ENCODE measurements around the gene SMC4.
"Not testable (repeated sequence)": the region's sequence is repeated elsewhere in the genome, so short reads cannot be mapped to it uniquely, and the experiment has no call there.

The SMC4 gene

DNA sequence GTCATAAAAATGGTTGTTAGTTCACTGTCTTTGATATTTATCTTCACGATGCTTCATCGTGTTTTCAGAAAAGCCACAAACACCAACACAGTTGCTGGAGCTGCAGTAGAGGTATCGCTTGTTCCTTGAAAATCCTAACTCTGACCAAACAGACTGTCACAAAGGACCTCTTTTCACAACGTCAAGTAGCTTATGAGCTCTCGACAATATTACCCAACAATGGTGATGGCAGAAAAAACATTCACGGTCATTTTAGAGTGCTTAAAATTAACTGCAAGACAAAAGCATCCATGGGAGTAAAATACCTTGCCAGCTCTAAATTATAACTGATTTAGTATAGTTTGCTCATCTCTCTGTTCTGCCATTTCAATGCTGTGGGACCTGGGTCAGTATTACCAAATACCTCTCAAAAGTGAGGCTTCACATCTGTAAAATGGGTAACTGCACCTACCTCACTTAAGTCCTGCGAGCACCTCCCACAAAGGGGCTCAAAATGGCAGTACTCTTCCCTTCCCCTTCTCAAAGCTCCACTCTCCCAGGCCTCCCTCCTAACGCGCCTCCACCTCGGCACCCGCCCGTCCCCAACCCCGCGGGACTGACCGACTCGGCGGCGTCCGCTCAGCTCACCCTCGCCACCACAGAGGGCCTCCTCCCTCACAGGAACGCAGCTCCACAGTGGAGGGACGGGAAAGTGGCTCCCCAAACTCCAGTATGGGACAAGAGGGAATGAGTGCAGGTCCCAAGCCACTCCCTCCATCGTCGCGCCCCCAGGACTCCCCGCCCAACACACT is 49.6 kb downstream of the SMC4 start:
- Histone ChIP-seq H3K4me1 (ENCODE audit: control extremely low read depth in 1 of 4, control insufficient read depth in 4 of 4, insufficient read depth in 4 of 4, low read length in 3 of 4) (peaks cover 4 to 28% (median 12%) of the 10 kb centered on the region in 4 experiments), H3K9me3 (ENCODE audit: control extremely low read depth in 1 of 5, control insufficient read depth in 4 of 5, insufficient read depth in 2 of 5, low read depth in 1 of 5, low read length in 4 of 5) (peaks cover 0 to 5% (median 0%) of the 10 kb centered on the region in 5 experiments), H3K27ac (ENCODE audit: insufficient read depth in 1 of 2, low read depth in 1 of 2, low read length in 2 of 2, poor library complexity in 1 of 2, severe bottlenecking in 2 of 2) (peak overlapping the region in 1 of 2 experiments; percentile 85), H3K4me3 (ENCODE audit: control insufficient read depth in 1 of 7, extremely low read depth in 1 of 7, insufficient read depth in 4 of 7, low read depth in 2 of 7, low read length in 6 of 7) (peak overlapping the region; percentile 74 to 99 (median 87)), H3K27me3 (replicated peaks in 2 of 5; ENCODE audit: control insufficient read depth in 4 of 5, insufficient read depth in 5 of 5, low read length in 4 of 5) (peaks cover 0 to 3% (median 0%) of the 10 kb centered on the region in 5 experiments), H3K36me3 (ENCODE audit: control insufficient read depth in 4 of 4, insufficient read depth in 4 of 4, low read length in 3 of 4) (peaks cover 2 to 11% (median 2%) of the 10 kb centered on the region in 4 experiments)
- POLR2A ChIA-PET, result interaction anchor here (1.4 kb wide), 1 partner anchor 10 kb away, joined by 3 read pairs; no protein-coding TSS in a partner anchor
- DNase-seq, result peak; percentile 14 to 78 (median 71)
- CTCF ChIA-PET, result interaction anchor here (1.0 to 2.1 kb wide), 6 partner anchors 9 to 564 kb away, joined by 3 to 6 read pairs (median 3); no protein-coding TSS in a partner anchor
- WGBS (ENCODE audit: insufficient coverage), result under 1% methylated on average over 17 of the region's 26 CpGs

DNA sequence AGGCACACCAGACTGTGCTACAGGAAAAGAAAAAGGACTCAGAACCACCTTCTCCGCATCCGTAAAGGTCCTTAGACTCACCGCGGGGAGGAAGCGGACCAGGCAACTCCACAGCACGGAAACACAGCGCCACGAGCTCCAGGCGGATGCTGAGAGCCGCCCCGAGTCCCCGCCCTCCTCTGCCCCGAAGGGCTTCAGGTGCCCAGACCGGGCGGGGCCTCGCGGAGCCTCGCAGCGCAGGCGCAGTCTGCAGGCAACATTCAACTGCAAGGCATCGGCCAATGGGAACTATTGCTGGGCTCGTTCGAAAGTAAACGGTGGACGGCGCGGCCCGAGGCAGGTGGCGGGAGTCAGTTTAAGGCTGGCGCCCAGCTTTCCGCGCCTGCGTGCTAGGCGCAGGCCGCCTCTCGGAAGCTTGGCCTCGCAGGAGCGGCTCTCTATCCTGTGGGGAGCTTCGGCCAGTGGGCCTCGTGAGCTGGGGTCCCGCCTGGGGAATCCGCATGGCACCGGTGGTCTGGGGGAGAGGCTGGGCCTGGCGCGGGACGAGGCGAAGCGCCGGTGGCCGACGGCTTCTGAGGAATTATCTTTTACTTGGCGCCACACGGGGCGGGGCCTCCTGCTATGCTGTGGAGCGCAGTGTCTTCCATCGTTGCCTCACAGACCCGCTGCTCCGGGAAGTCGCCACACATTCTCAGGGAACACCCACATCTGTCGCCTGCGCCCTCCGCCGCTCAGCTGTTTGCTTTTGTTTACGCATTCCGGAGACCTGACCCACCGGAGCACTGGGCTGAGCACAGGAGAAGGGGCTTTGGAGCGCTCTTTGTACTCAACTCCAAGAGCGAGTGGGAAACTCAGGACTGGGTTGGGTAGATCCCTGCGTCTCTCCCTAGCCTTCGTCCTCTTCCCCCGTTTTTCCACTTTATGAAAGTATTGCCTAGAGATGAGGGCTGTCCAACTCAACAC is 50.5 kb downstream of the SMC4 start, which contains the start of gene TRIM59:
Gene TRIM59, minus strand, starts transcription at position 151 of the 963 bp plus-strand sequence. CDS start 10,603 bp downstream, outside the sequence.
- POLR2A ChIA-PET, result interaction anchor here (1.4 kb wide), 1 partner anchor 9 kb away, joined by 3 read pairs; no protein-coding TSS in a partner anchor
- Histone ChIP-seq H3K4me3 (ENCODE audit: control insufficient read depth in 1 of 7, extremely low read depth in 1 of 7, insufficient read depth in 4 of 7, low read depth in 2 of 7, low read length in 6 of 7) (peak within 1 kb of the TSS; percentile 74 to 99 (median 87)), H3K27me3 (replicated peaks in 2 of 5; ENCODE audit: control insufficient read depth in 4 of 5, insufficient read depth in 5 of 5, low read length in 4 of 5) (peaks cover 0 to 3% (median 0%) of the 10 kb centered on the region in 5 experiments), H3K4me1 (ENCODE audit: control extremely low read depth in 1 of 4, control insufficient read depth in 4 of 4, insufficient read depth in 4 of 4, low read length in 3 of 4) (peaks cover 4 to 28% (median 12%) of the 10 kb centered on the region in 4 experiments), H3K9me3 (ENCODE audit: control extremely low read depth in 1 of 5, control insufficient read depth in 4 of 5, insufficient read depth in 2 of 5, low read depth in 1 of 5, low read length in 4 of 5) (peaks cover 0 to 5% (median 0%) of the 10 kb centered on the region in 5 experiments), H3K36me3 (ENCODE audit: control insufficient read depth in 4 of 4, insufficient read depth in 4 of 4, low read length in 3 of 4) (peaks cover 0 to 6% (median 2%) of the 10 kb centered on the region in 4 experiments), H3K27ac (ENCODE audit: insufficient read depth in 1 of 2, low read depth in 1 of 2, low read length in 2 of 2, poor library complexity in 1 of 2, severe bottlenecking in 2 of 2) (peak within 1 kb of the TSS in 1 of 2 experiments; percentile 85)
- CTCF ChIA-PET, result interaction anchor here (0.8 to 2.1 kb wide), 11 partner anchors 8 to 565 kb away, joined by 3 to 6 read pairs (median 3); no protein-coding TSS in a partner anchor
- DNase-seq, result peak; percentile 98 to 99 (median 99)
- WGBS (ENCODE audit: insufficient coverage), result 17% methylated on average over 63 of the region's 71 CpGs

DNA sequence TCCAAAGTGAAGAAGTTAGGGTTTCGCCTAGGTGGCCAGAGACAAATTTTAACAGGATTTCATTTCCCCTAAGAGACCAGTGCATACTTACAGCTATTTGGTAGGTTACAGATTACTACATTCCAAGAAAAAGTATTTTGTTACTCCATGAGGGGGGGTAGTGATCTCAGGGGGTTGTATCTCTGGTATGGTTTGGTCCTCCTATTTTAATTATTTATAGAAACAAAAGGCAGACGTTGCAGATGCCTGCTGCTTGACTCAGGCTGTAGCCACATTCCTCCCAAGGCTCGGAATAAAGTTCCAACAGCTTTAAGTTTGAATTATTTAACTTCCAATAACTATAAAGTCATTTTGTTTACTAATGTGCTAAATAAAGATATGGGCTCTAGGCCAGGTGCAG is 51.4 kb downstream of the SMC4 start:
- Histone ChIP-seq H3K27ac (ENCODE audit: insufficient read depth in 1 of 2, low read depth in 1 of 2, low read length in 2 of 2, poor library complexity in 1 of 2, severe bottlenecking in 2 of 2) (peak overlapping the region in 1 of 2 experiments; percentile 85), H3K9me3 (ENCODE audit: control extremely low read depth in 1 of 5, control insufficient read depth in 4 of 5, insufficient read depth in 2 of 5, low read depth in 1 of 5, low read length in 4 of 5) (peaks cover 0 to 5% (median 0%) of the 10 kb centered on the region in 5 experiments), H3K27me3 (replicated peaks in 2 of 5; ENCODE audit: control insufficient read depth in 4 of 5, insufficient read depth in 5 of 5, low read length in 4 of 5) (peaks cover 0 to 3% (median 0%) of the 10 kb centered on the region in 5 experiments), H3K36me3 (ENCODE audit: control insufficient read depth in 4 of 4, insufficient read depth in 4 of 4, low read length in 3 of 4) (peaks cover 0 to 3% (median under 1%) of the 10 kb centered on the region in 4 experiments), H3K4me3 (ENCODE audit: control insufficient read depth in 1 of 7, extremely low read depth in 1 of 7, insufficient read depth in 4 of 7, low read depth in 2 of 7, low read length in 6 of 7) (no peak overlapping the region), H3K4me1 (ENCODE audit: control extremely low read depth in 1 of 4, control insufficient read depth in 4 of 4, insufficient read depth in 4 of 4, low read length in 3 of 4) (peaks cover 4 to 28% (median 12%) of the 10 kb centered on the region in 4 experiments)
- no peak for DNase-seq
- ChIA-PET POLR2A (interaction anchor here (1.4 kb wide), 1 partner anchor 8 kb away, joined by 3 read pairs; no protein-coding TSS in a partner anchor), CTCF (interaction anchor here (0.8 to 1.7 kb wide), 5 partner anchors 9 to 317 kb away, joined by 3 to 4 read pairs (median 3); no protein-coding TSS in a partner anchor)
- no CpG with 5 or more reads among the region's 3 CpGs for WGBS (ENCODE audit: insufficient coverage)

DNA sequence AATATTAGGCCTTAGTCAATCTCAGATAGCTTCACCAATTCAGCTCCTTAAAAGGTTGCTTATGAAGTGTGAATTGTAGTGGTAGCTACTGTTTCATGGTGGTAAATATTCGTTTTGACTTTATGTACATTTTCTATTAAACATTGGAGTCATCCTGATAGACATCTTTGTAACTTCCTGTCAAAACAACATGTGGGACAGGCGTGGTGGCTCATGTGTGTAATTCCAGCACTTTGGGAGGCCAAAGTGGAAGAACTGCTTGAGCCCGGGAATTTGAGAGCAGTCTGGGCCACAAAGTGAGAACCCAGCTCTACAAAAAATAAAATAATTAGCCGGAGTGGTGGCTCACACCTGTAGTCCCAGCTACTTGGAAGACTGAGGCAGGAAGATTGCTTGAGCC is 52.2 kb downstream of the SMC4 start:
- ChIA-PET CTCF (interaction anchor here (1.5 kb wide), 1 partner anchor 318 kb away, joined by 3 read pairs; no protein-coding TSS in a partner anchor), POLR2A (no interaction called here)
- Histone ChIP-seq H3K27ac (ENCODE audit: insufficient read depth in 1 of 2, low read depth in 1 of 2, low read length in 2 of 2, poor library complexity in 1 of 2, severe bottlenecking in 2 of 2) (no peak overlapping the region), H3K27me3 (replicated peaks in 2 of 5; ENCODE audit: control insufficient read depth in 4 of 5, insufficient read depth in 5 of 5, low read length in 4 of 5) (peaks cover 0 to 3% (median 0%) of the 10 kb centered on the region in 5 experiments), H3K4me3 (ENCODE audit: control insufficient read depth in 1 of 7, extremely low read depth in 1 of 7, insufficient read depth in 4 of 7, low read depth in 2 of 7, low read length in 6 of 7) (no peak overlapping the region), H3K9me3 (ENCODE audit: control extremely low read depth in 1 of 5, control insufficient read depth in 4 of 5, insufficient read depth in 2 of 5, low read depth in 1 of 5, low read length in 4 of 5) (peaks cover 0 to 5% (median 0%) of the 10 kb centered on the region in 5 experiments), H3K36me3 (ENCODE audit: control insufficient read depth in 4 of 4, insufficient read depth in 4 of 4, low read length in 3 of 4) (peaks cover 0 to 1% (median 0%) of the 10 kb centered on the region in 4 experiments), H3K4me1 (ENCODE audit: control extremely low read depth in 1 of 4, control insufficient read depth in 4 of 4, insufficient read depth in 4 of 4, low read length in 3 of 4) (peaks cover 4 to 28% (median 12%) of the 10 kb centered on the region in 4 experiments)
- no peak for DNase-seq
- WGBS (ENCODE audit: insufficient coverage), result 100% methylated on average over 3 of the region's 4 CpGs

DNA sequence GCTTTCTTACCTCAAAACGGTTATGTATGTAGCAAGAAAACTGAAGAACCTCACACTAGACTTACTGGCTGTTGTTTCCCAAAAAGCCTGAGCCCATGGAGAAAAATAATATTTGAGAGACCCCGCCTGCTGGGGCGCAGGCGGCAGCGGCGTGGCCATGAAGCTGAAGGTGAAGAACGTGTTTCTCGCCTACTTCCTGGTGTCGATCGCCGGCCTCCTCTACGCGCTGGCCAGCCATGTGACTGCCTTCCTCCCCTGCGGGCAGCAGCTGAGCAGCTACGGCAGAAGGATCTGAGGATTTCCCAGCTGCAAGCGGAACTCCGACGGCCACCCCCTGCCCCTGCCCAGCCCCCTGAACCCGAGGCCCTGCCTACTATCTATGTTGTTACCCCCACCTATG is 52.8 kb downstream of the SMC4 start:
- CTCF ChIA-PET; H3K4me3 ChIP-seq (ENCODE audit: control insufficient read depth in 1 of 7, extremely low read depth in 1 of 7, insufficient read depth in 4 of 7, low read depth in 2 of 7, low read length in 6 of 7); H3K9me3 ChIP-seq (ENCODE audit: control extremely low read depth in 1 of 5, control insufficient read depth in 4 of 5, insufficient read depth in 2 of 5, low read depth in 1 of 5, low read length in 4 of 5); H3K27me3 ChIP-seq (replicated peaks in 2 of 5; ENCODE audit: control insufficient read depth in 4 of 5, insufficient read depth in 5 of 5, low read length in 4 of 5); DNase-seq; H3K36me3 ChIP-seq (ENCODE audit: control insufficient read depth in 4 of 4, insufficient read depth in 4 of 4, low read length in 3 of 4); H3K27ac ChIP-seq (ENCODE audit: insufficient read depth in 1 of 2, low read depth in 1 of 2, low read length in 2 of 2, poor library complexity in 1 of 2, severe bottlenecking in 2 of 2); POLR2A ChIA-PET: not testable (repeated sequence)
- H3K4me1 ChIP-seq (ENCODE audit: control extremely low read depth in 1 of 4, control insufficient read depth in 4 of 4, insufficient read depth in 4 of 4, low read length in 3 of 4), result peaks cover 4 to 26% (median 12%) of the 10 kb centered on the region in 4 experiments
- 96% methylated on average over 9 of the region's 19 CpGs for WGBS (ENCODE audit: insufficient coverage)

DNA sequence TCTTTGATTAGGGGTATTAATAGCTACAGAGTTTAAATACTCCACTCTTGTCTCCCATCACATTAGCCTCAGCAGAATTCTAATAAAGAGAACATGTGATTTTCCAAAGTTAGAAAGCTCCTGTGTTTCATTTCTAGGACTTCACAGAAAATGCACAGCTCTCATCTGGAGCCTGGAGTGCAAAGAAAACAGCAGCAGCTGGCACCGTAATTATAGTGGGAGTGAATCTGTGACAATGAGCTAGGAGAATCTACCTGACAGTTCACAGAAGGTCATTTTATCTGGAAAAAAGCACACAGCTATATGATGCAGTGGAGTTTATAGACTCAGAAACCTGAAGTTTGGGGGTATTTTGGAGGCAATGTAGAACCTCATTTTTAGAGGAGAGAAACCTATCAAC is 55.5 kb downstream of the SMC4 start:
- H3K27me3 ChIP-seq (replicated peaks in 2 of 5; ENCODE audit: control insufficient read depth in 4 of 5, insufficient read depth in 5 of 5, low read length in 4 of 5), result peaks cover 0 to 3% (median 0%) of the 10 kb centered on the region in 5 experiments
- H3K27ac ChIP-seq (ENCODE audit: insufficient read depth in 1 of 2, low read depth in 1 of 2, low read length in 2 of 2, poor library complexity in 1 of 2, severe bottlenecking in 2 of 2), result no peak overlapping the region
- peaks cover 0 to 4% (median 1%) of the 10 kb centered on the region in 4 experiments for H3K4me1 ChIP-seq (ENCODE audit: control extremely low read depth in 1 of 4, control insufficient read depth in 4 of 4, insufficient read depth in 4 of 4, low read length in 3 of 4)
- CTCF ChIA-PET, result interaction anchor here (0.9 kb wide), 1 partner anchor 18 kb away, joined by 3 read pairs; no protein-coding TSS in a partner anchor
- 100% methylated on average over 1 of the region's 1 CpG for WGBS (ENCODE audit: insufficient coverage)
- no peak for DNase-seq
- no peak overlapping the region for H3K4me3 ChIP-seq (ENCODE audit: control insufficient read depth in 1 of 7, extremely low read depth in 1 of 7, insufficient read depth in 4 of 7, low read depth in 2 of 7, low read length in 6 of 7)
- H3K36me3 ChIP-seq (ENCODE audit: control insufficient read depth in 4 of 4, insufficient read depth in 4 of 4, low read length in 3 of 4), result no peaks in the 10 kb centered on the region
- peaks cover 0 to 4% (median 0%) of the 10 kb centered on the region in 5 experiments for H3K9me3 ChIP-seq (ENCODE audit: control extremely low read depth in 1 of 5, control insufficient read depth in 4 of 5, insufficient read depth in 2 of 5, low read depth in 1 of 5, low read length in 4 of 5)
- POLR2A ChIA-PET, result no interaction called here

Data from common myeloid progenitor, CD34-positive (primary cell).